Keratinocyte (primary cell): ENCODE data around the gene CACNB2. TPM values are rescaled to one million over a fixed set of nuclear protein-coding genes. Genes with fewer than 3 reads are reported as not detected.

Experiments used
- DNase-seq: peaks from one replicate; pipeline ENCODE4 v3.0.0-alpha.2; 2011; ENCODE audit warnings: low read depth, missing footprints, low spot score
- FAIRE-seq: peaks from 2 replicates; lab custom pipeline; 2011; peaks lifted over from hg19 to GRCh38; lab: Jason Lieb, UNC
- H2AFZ ChIP-seq: 2 replicates; pipeline ENCODE4 v1.6.0; 2012; ENCODE audit warnings: low read length, control low read depth, inconsistent platforms; ENCODE audit not compliant: control insufficient read depth
- H3K27ac ChIP-seq: 2 replicates; pipeline ENCODE4 v1.5.1; 2011; ENCODE audit warnings: low read length; ENCODE audit not compliant: control insufficient read depth, insufficient read depth
- H3K27me3 ChIP-seq: 3 replicates; pipeline ENCODE4 v1.6.0; 2011; ENCODE audit warnings: low read length; ENCODE audit not compliant: control insufficient read depth, insufficient read depth; ENCODE audit errors: extremely low read depth
- H3K36me3 ChIP-seq, 2 experiments: 2 replicates in 1 of 2; 3 replicates in 1 of 2; pipeline ENCODE4 v1.5.1; 2011; ENCODE audit warnings: low read length in 2 of 2, mild to moderate bottlenecking in 1 of 2; ENCODE audit not compliant: control insufficient read depth in 2 of 2, insufficient read depth in 2 of 2; ENCODE audit errors: extremely low read depth in 1 of 2
- H3K4me1 ChIP-seq: 3 replicates; pipeline ENCODE4 v1.5.1; 2011; ENCODE audit warnings: low read length; ENCODE audit not compliant: control insufficient read depth, insufficient read depth; ENCODE audit errors: extremely low read depth
- H3K4me2 ChIP-seq: 3 replicates; pipeline ENCODE4 v1.6.0; 2011; ENCODE audit warnings: low read depth, low read length; ENCODE audit not compliant: control insufficient read depth, insufficient read depth; ENCODE audit errors: extremely low read depth
- H3K4me3 ChIP-seq, 3 experiments: fragments of 200-600 bp in 1 of 3; sonication (generic) in 1 of 3; 2 replicates in 2 of 3; 3 replicates in 1 of 3; pipeline ENCODE4 v1.5.1; 2011 to 2016; ENCODE audit warnings: low read length in 3 of 3, mild to moderate bottlenecking in 3 of 3, control low read depth in 2 of 3, inconsistent platforms in 1 of 3, low read depth in 1 of 3, mixed read lengths in 1 of 3, mixed run types in 1 of 3, moderate library complexity in 1 of 3; ENCODE audit not compliant: control insufficient read depth in 2 of 3, insufficient read depth in 2 of 3; ENCODE audit errors: extremely low read depth in 1 of 3
- H3K79me2 ChIP-seq: 2 replicates; pipeline ENCODE4 v1.6.0; 2012; ENCODE audit warnings: low read length; ENCODE audit not compliant: control insufficient read depth, insufficient read depth
- H3K9ac ChIP-seq: 3 replicates; pipeline ENCODE4 v1.6.0; 2011; ENCODE audit warnings: low read length; ENCODE audit not compliant: control insufficient read depth, insufficient read depth; ENCODE audit errors: extremely low read depth
- H3K9me1 ChIP-seq: 3 replicates; pipeline ENCODE4 v1.6.0; 2011; ENCODE audit warnings: low read length; ENCODE audit not compliant: control insufficient read depth, insufficient read depth; ENCODE audit errors: extremely low read depth
- H3K9me3 ChIP-seq: 2 replicates; pipeline ENCODE4 v1.5.1; 2012; ENCODE audit warnings: low read depth, low read length; ENCODE audit not compliant: control insufficient read depth
- H4K20me1 ChIP-seq: 3 replicates; pipeline ENCODE4 v1.6.0; 2011; ENCODE audit warnings: low read length; ENCODE audit not compliant: control insufficient read depth, insufficient read depth; ENCODE audit errors: extremely low read depth
- CTCF ChIP-seq, 3 experiments: IDR thresholded peaks in 1 of 3; conservative IDR thresholded peaks in 1 of 3; optimal IDR thresholded peaks in 1 of 3; 2 replicates in 2 of 3; 3 replicates in 1 of 3; pipeline versions ENCODE3 to v1.5.1; 2011; ENCODE audit warnings: low read length in 3 of 3, mild to moderate bottlenecking in 3 of 3, moderate library complexity in 2 of 3, control low read depth in 1 of 3, inconsistent platforms in 1 of 3; ENCODE audit not compliant: insufficient read depth in 2 of 3; ENCODE audit errors: extremely low read depth in 1 of 3
- EZH2 ChIP-seq: IDR thresholded peaks from one replicate; pipeline ENCODE4 v1.6.1; 2012; ENCODE audit warnings: inconsistent platforms, mild to moderate bottlenecking, low read length, moderate library complexity
- dilution Hi-C: fragments of 300-500 bp; cut with MboI; formaldehyde crosslinking; loops from one replicate; pipeline ENCODE4 v1.7.0; 2020; ENCODE audit warnings: low sequenced_read_pairs; ENCODE audit not compliant: extremely low pct_ligation_motif_present
- polyA plus RNA-seq, 5 experiments: library from polyadenylated mRNA; depleted of rRNA in 3 of 5; stranded (reverse) in 3 of 5; stranded (forward) in 1 of 5; unstranded in 1 of 5; fragments of >200 nt; gene quantifications; 1 replicate in 1 of 5; 2 replicates in 3 of 5; 3 replicates in 1 of 5; pipeline versions ENCODE4 v1.2.1 to v1.2.3, GENCODE V29; 2011 to 2012; ENCODE audit warnings: missing spikeins in 2 of 5, low read depth in 1 of 5, low replicate concordance in 1 of 5

The CACNB2 gene
- polyA plus RNA-seq, 1 donor (not counting 4 experiments of a cell fraction or from before 2014, with no cell fraction given), result 0.03 TPM

GRCh38 chr10:18423058-18423637 is 282.9 kb downstream of the CACNB2 start:
- Histone ChIP-seq H3K9ac (no peak overlapping the region), H4K20me1 (no peaks in the 10 kb centered on the region), H3K9me1 (no peaks in the 10 kb centered on the region), H3K27ac (no peak overlapping the region), H3K4me2 (no peak overlapping the region), H3K27me3 (no peaks in the 10 kb centered on the region), H3K79me2 (no peaks in the 10 kb centered on the region), H3K4me1 (no peaks in the 10 kb centered on the region), H2AFZ (no peak overlapping the region), H3K9me3 (no peaks in the 10 kb centered on the region), H3K36me3 (no peaks in the 10 kb centered on the region), H3K4me3 (no peak overlapping the region)
- TF ChIP-seq CTCF (optimal IDR thresholded peaks at IDR 0.05 in 1 of 3, IDR thresholded peaks at IDR 0.05 in 1 of 3, conservative IDR thresholded peaks at IDR 0.05 in 1 of 3; ENCODE audit: extremely low read depth in 1 of 3, insufficient read depth in 2 of 3, low read length in 3 of 3) (no peak), EZH2 (no peak)
- no peak for FAIRE-seq
- dilution Hi-C loops, result no loop called here
- no peak for DNase-seq

- FAIRE-seq (no peak), DNase-seq (no peak)
- H2AFZ ChIP-seq, result no peak overlapping the region
- H3K4me3 ChIP-seq, result no peak overlapping the region
- H3K27ac ChIP-seq, result no peak overlapping the region
- no peak for TF ChIP-seq CTCF (optimal IDR thresholded peaks at IDR 0.05 in 1 of 3, IDR thresholded peaks at IDR 0.05 in 1 of 3, conservative IDR thresholded peaks at IDR 0.05 in 1 of 3; ENCODE audit: extremely low read depth in 1 of 3, insufficient read depth in 2 of 3, low read length in 3 of 3)
- TF ChIP-seq EZH2, result no peak
- no peaks in the 10 kb centered on the region for H3K27me3 ChIP-seq
- dilution Hi-C loops, result no loop called here
- no peak overlapping the region for H3K4me2 ChIP-seq
- H3K9me1 ChIP-seq, result no peaks in the 10 kb centered on the region
- H3K9ac ChIP-seq, result no peak overlapping the region
- no peaks in the 10 kb centered on the region for H3K79me2 ChIP-seq
- H3K9me3 ChIP-seq, result no peaks in the 10 kb centered on the region
- no peaks in the 10 kb centered on the region for H3K4me1 ChIP-seq
- no peaks in the 10 kb centered on the region for H4K20me1 ChIP-seq
- no peaks in the 10 kb centered on the region for H3K36me3 ChIP-seq
These were observed 284.0 kb downstream of the CACNB2 start for GRCh38 chr10:18424200-18424599.
